RKO (cell line): ENCODE measurements around the gene GTF3C1.

Source experiments
- DNase-seq: peaks from one replicate; pipeline ENCODE4 v3.0.0-alpha.2; 2016; ENCODE audit warnings: low spot score

Gene GTF3C1

GRCh38 chr16:27515874-27516353 lies 33.8 kb downstream of the GTF3C1 start:
- peak; percentile 45 for DNase-seq

GRCh38 chr16:27514806-27515205 lies 34.9 kb downstream of the GTF3C1 start:
- no peak for DNase-seq

- DNase-seq: no peak
Observed at GRCh38 chr16:27511657-27512448, 37.9 kb downstream of the GTF3C1 start.

GRCh38 chr16:27508476-27508875 lies 41.2 kb downstream of the GTF3C1 start:
- DNase-seq: no peak

- DNase-seq: no peak
Observed at GRCh38 chr16:27506771-27507170, 42.9 kb downstream of the GTF3C1 start.

- DNase-seq: no peak
Observed at GRCh38 chr16:27505297-27506236, 44.1 kb downstream of the GTF3C1 start.

- DNase-seq: no peak
Observed at GRCh38 chr16:27503662-27504061, 46.1 kb downstream of the GTF3C1 start.

GRCh38 chr16:27500801-27501200 lies 48.9 kb downstream of the GTF3C1 start:
- no peak for DNase-seq

- no peak for DNase-seq
Observed at GRCh38 chr16:27499659-27500055, 50.1 kb downstream of the GTF3C1 start.

- no peak for DNase-seq
Observed at GRCh38 chr16:27498916-27499658, 50.6 kb downstream of the GTF3C1 start.

- DNase-seq: no peak
Observed at GRCh38 chr16:27498031-27498825, 51.5 kb downstream of the GTF3C1 start.

GRCh38 chr16:27495191-27495590 lies 54.5 kb downstream of the GTF3C1 start:
- no peak for DNase-seq

GRCh38 chr16:27492588-27492979 lies 57.1 kb downstream of the GTF3C1 start:
- DNase-seq: no peak

GRCh38 chr16:27491894-27492587 lies 57.7 kb downstream of the GTF3C1 start:
- DNase-seq: no peak

GRCh38 chr16:27489906-27490305 lies 59.8 kb downstream of the GTF3C1 start:
- DNase-seq: no peak

- DNase-seq: no peak
Observed at GRCh38 chr16:27489421-27489820, 60.3 kb downstream of the GTF3C1 start.

GRCh38 chr16:27486760-27487159 lies 63.0 kb downstream of the GTF3C1 start:
- no peak for DNase-seq

GRCh38 chr16:27486344-27486743 lies 63.4 kb downstream of the GTF3C1 start:
- DNase-seq: no peak

- no peak for DNase-seq
Observed at GRCh38 chr16:27485811-27486210, 63.9 kb downstream of the GTF3C1 start.

GRCh38 chr16:27485126-27485525 lies 64.6 kb downstream of the GTF3C1 start:
- DNase-seq: no peak

- no peak for DNase-seq
Observed at GRCh38 chr16:27483624-27484023, 66.1 kb downstream of the GTF3C1 start.
